SIG-M5 treated with dmso at 0.1 percent for 504 hours (cell line): ENCODE measurements around the gene TRMU.

Source experiments
- DNase-seq: peaks from one replicate; lab custom pipeline; 2025; ENCODE audit not compliant: unreplicated experiment; lab: John Stamatoyannopoulos, UW

The TRMU gene

GRCh38 chr22:46336119-46337078, 885 bp downstream of the TRMU start:
- no peak for DNase-seq

- no peak for DNase-seq
These were observed 2.4 kb downstream of the TRMU start for GRCh38 chr22:46337870-46338269.

GRCh38 chr22:46338636-46339035, 3.1 kb downstream of the TRMU start:
- DNase-seq = no peak

GRCh38 chr22:46339956-46340355, 4.4 kb downstream of the TRMU start:
- no peak for DNase-seq

- no peak for DNase-seq
These were observed 5.2 kb downstream of the TRMU start for GRCh38 chr22:46340676-46341075.

- no peak for DNase-seq
These were observed 11.3 kb downstream of the TRMU start for GRCh38 chr22:46346680-46347405.

GRCh38 chr22:46347646-46348045, 12.1 kb downstream of the TRMU start:
- DNase-seq = no peak

- DNase-seq = no peak
These were observed 12.7 kb downstream of the TRMU start for GRCh38 chr22:46348099-46348695.

GRCh38 chr22:46349238-46349637, 13.7 kb downstream of the TRMU start:
- DNase-seq = no peak

GRCh38 chr22:46349681-46350080, 14.2 kb downstream of the TRMU start:
- no peak for DNase-seq

GRCh38 chr22:46350121-46350520, 14.6 kb downstream of the TRMU start:
- DNase-seq = no peak

- DNase-seq = no peak
These were observed 15.1 kb downstream of the TRMU start for GRCh38 chr22:46350646-46351045.

GRCh38 chr22:46351131-46351735, 15.7 kb downstream of the TRMU start:
- DNase-seq = no peak

- DNase-seq = no peak
These were observed 16.3 kb downstream of the TRMU start for GRCh38 chr22:46351767-46352166.

GRCh38 chr22:46352276-46352675, 16.8 kb downstream of the TRMU start:
- DNase-seq = no peak

- peak; percentile 23 for DNase-seq
These were observed 17.3 kb downstream of the TRMU start for GRCh38 chr22:46352691-46353386.

- DNase-seq = no peak
These were observed 18.1 kb downstream of the TRMU start for GRCh38 chr22:46353483-46354105.

GRCh38 chr22:46354176-46354992, 18.9 kb downstream of the TRMU start:
- no peak for DNase-seq

GRCh38 chr22:46354993-46355305, 19.4 kb downstream of the TRMU start:
- no peak for DNase-seq
